HEK293T (cell line): ENCODE data around the gene UBE2L3.

Experiments
- FOXK2 ChIP-seq: fragments of 450-650 bp; IDR thresholded peaks from 2 replicates; pipeline ENCODE4 v1.6.1; 2016; ENCODE audit warnings: mild to moderate bottlenecking
- FOXM1 ChIP-seq: fragments of 450-650 bp; IDR thresholded peaks from 2 replicates; pipeline ENCODE4 v1.6.1; 2017; ENCODE audit warnings: mild to moderate bottlenecking, borderline replicate concordance
- LEF1 ChIP-seq: fragments of 450-650 bp; IDR thresholded peaks from 2 replicates; pipeline ENCODE4 v1.6.1; 2017; ENCODE audit warnings: mild to moderate bottlenecking, borderline replicate concordance

GRCh38 chr22:21590809-21591641 lies 23.5 kb downstream of the UBE2L3 start:
- TF ChIP-seq FOXK2 (no peak), FOXM1 (no peak), LEF1 (no peak)
